SK-N-MC (cell line): ENCODE measurements around the gene ZNF655.

ENCODE experiments used
- EZH2 ChIP-seq: fragments of 200-600 bp; sonication (generic); IDR thresholded peaks from one replicate; pipeline ENCODE4 v1.6.1; 2017; ENCODE audit warnings: antibody characterized with exemption
- FOXP2 ChIP-seq: optimal IDR thresholded peaks from 2 replicates; pipeline ENCODE3; 2011; ENCODE audit warnings: mild to moderate bottlenecking, moderate library complexity; ENCODE audit not compliant: insufficient read depth; ENCODE audit errors: extremely low read length, control extremely low read depth
- POLR2AphosphoS5 ChIP-seq: IDR thresholded peaks from 2 replicates; pipeline ENCODE4 v1.6.1; 2012; ENCODE audit warnings: mild to moderate bottlenecking, low read depth, low read length, borderline replicate concordance

- TF ChIP-seq POLR2AphosphoS5 (no peak), EZH2 (no peak), FOXP2 (no peak)
These were observed 65.4 kb downstream of the ZNF655 start for GRCh38 chr7:99623702-99624447.
